GM13977 (cell line): ENCODE measurements around the gene IFT20.

Experiments
- DNase-seq: peaks from one replicate; pipeline ENCODE4 v3.0.0; 2012; ENCODE audit warnings: low spot score
- in situ Hi-C: fragments of 300-500 bp; cut with MboI; formaldehyde crosslinking; loops from one replicate; pipeline ENCODE4 v1.12.0; 2022; ENCODE audit warnings: low sequenced_read_pairs, low pct_unique_long_range_greater_than_20kb, mixed read lengths, inconsistent platforms; ENCODE audit not compliant: unreplicated experiment
- TF ChIP-seq, protein P1 (sequence below): IDR thresholded peaks from 2 replicates; pipeline ENCODE4 v1.5.1; 2012; ENCODE audit warnings: mild to moderate bottlenecking, control low read depth; ENCODE audit not compliant: insufficient read depth; ENCODE audit errors: extremely low read depth, missing control alignments

IFT20 gene

DNA sequence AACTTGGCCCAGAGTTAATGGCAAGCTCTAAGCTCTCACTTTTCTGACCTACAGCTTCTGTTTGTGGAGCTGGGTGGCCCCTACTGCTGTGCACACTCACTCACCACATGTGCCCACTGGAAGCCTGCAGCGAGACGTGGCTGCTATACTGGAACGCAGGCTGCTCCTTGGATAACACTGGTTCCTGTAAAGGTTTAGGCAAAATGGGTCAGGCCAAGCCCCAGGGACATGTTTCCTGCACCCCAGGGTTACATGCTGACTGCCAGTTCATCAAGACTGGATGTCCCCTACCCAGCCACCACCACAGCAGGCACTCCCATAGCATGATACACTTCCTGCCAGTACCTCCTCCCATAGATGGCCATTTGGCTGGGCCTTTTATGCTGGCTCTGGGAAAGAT lies 13.7 kb upstream of the IFT20 start:
- TF ChIP-seq, protein P1, sequence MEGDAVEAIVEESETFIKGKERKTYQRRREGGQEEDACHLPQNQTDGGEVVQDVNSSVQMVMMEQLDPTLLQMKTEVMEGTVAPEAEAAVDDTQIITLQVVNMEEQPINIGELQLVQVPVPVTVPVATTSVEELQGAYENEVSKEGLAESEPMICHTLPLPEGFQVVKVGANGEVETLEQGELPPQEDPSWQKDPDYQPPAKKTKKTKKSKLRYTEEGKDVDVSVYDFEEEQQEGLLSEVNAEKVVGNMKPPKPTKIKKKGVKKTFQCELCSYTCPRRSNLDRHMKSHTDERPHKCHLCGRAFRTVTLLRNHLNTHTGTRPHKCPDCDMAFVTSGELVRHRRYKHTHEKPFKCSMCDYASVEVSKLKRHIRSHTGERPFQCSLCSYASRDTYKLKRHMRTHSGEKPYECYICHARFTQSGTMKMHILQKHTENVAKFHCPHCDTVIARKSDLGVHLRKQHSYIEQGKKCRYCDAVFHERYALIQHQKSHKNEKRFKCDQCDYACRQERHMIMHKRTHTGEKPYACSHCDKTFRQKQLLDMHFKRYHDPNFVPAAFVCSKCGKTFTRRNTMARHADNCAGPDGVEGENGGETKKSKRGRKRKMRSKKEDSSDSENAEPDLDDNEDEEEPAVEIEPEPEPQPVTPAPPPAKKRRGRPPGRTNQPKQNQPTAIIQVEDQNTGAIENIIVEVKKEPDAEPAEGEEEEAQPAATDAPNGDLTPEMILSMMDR, result no peak
- DNase-seq, result no peak
- in situ Hi-C loops, result no loop called here

DNA sequence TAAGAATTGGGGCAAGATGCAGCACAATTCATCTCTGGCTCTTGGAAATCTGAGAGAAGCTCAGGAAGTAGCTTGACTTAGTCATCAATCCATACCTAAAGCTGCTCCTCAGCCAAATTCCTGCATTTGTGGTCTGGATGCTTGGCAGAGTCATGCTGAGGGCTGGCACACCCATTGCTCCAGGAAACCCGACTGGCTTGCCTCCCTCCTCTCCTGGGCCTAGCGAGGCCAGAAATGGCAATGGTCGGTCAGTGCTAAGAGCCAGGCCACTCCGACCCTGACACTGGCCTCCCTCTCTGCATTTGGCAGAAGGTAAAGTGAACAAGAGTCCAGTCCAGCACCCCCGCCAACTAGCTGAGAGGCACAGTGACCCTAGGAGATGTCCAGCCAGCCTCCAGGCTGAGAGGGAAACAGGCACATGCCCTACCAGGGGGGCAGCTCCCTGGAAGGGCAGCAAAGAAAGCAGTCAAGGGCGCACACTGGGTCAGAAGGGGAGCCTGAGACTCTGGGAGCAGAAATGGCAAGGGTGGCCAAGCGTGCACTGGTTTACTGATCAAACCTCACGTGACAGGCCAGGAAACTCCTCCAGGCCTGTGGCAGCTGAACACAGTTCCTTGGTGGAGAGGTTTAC lies 12.1 kb upstream of the IFT20 start:
- DNase-seq, result no peak
- in situ Hi-C loops, result no loop called here
- TF ChIP-seq, protein P1, result no peak

DNA sequence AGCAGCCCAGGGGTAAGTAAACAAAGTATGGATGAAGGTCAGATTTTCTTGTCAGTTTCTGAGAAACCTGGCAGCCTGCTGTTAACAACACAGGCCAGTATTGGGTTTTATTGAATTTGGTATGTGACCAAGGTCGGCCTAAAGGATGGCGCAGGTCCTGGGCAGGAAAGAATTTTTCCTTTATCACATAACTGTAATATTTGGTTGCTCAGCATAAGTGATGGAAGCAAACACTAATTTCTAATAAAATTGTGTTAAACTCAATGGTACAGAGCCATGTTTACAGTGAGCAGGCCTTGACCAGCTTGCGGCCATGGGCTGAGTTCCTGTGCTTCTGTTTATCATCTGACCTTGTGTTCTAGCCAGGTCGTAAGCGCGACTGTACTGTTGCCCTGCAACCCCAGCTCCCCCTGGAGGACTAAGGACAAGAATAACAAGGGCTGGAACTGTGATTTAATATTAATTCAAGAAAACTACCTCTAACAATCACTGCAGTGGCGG lies 11.5 kb upstream of the IFT20 start:
- in situ Hi-C loops, result no loop called here
- TF ChIP-seq, protein P1, result peak; percentile 38
- no peak for DNase-seq

DNA sequence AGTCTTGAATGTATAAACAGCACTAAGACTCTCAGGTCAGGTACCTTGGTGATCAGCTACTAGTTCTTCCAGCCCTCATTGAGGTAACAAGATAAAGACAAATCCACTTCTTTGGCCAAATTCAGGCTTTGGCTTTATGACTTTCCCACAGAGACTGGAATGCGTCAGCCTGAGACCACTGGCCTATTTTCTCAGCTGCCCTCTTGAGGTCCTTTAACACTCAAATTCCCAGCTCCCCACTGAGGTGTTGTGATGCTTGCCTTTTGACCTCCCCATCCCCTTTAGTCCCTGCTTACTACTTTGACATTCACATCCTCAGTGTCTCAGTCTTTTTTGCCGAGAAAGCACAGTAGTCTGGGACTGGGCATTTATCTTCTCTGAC lies 10.9 kb upstream of the IFT20 start:
- in situ Hi-C loops, result no loop called here
- TF ChIP-seq, protein P1, result no peak
- DNase-seq, result no peak

DNA sequence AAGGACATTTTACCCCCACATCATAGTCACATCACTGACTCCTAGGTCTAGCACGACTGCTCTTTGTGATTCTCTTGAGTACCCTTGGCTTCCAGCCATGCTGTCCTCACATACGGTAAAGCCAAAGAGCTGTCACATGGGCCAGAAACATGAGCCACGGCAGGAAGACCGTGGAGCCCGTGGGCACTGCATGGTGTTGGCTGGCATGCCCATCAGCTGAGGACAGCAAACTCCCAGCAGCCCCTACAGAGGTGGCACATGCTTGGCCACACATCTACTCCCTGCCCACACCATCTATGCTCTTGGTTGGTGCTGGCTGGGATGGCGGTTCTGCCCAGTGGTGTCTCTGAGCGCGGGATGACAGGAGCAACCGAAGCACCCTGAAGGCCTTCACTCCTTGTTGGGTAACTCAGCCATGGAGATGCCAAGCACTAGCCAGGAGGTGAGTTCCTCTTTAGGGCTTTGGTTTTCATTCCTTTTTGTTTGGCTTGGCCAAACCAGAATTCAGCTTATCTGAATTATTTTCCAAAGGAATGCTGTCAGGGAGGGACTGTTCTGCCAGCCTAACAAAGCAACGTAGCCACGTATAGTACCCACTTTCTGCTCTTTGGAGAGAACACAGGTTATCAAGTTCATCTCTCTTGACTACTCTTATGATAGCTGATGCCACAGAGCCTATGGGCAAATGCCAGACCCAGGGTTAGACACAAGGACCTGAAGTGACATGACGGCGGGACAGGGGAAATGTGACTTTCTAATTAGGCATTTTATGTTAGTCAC lies 10.3 kb upstream of the IFT20 start:
- TF ChIP-seq, protein P1, result no peak
- in situ Hi-C loops, result no loop called here
- no peak for DNase-seq

DNA sequence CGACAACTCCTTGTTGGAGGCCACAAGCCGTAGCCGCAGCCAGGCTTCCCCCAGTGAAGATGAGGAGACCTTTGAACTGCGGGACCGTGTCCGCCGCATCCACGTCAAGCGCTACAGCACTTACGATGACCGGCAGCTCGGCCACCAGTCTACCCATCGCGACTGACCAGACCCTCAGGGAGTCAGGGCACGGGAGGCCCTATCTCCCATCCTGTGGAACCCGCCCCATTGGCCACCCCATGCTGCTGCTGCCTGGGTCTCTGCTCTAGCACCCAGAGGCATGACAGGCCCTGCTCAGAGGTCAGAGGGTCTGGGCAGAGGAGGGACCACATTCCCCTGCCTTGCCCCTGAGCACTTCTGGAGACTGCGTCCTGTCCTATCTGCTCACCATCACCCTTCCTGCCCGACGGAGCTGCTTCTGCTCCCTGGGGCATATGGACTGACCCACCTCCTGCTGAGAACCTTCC lies 9.2 kb upstream of the IFT20 start:
- TF ChIP-seq, protein P1, result no peak

More for the DNA sequence above, 9.2 kb upstream of the IFT20 start:
- in situ Hi-C loops, result no loop called here
- DNase-seq, result no peak
